ENCODE results near the gene STX8. TPM values are rescaled to one million over a fixed set of nuclear protein-coding genes. Genes with fewer than 3 reads are reported as not detected.

Gene STX8
- total and polyA plus RNA-seq, 7 donors: 40.4 to 104 (median 72.6) TPM

DNA sequence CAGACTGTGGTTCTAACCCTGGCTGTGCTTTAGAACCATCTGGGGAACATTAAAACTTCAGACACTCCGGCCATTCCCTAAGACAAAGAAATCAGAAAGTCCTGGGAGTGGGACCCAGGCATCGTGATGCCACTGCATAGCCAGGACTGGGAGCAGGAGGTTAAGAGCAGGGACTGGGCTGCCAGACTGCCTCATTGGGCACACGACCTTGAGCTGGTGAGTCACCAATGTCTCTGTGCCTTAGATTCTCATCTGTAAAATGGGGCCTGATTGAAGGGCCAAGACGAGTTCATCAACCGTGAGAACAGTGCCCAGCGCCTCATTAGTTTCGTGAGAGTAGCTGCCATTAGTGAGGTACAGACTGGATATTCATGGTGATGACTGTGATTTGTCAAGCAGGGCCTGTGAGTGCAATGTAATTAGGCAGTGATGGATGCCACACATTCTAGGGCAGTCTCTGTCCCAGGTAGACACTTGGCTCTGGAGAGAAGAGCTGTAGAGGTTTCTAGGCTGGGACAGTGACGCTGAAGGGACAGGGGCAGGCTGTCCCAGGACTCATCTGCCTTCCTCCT, 357.5 kb downstream of the STX8 start:
- Histone ChIP-seq H3K4me3 (no peak overlapping the region), H3K27me3 (no peaks in the 10 kb centered on the region), H3K4me1 (peaks cover 0 to 18% (median 10%) of the 10 kb centered on the region in 4 donors), H3K27ac (peak overlapping the region in 2 of 4 donors; percentile 42 to 81), H3K36me3 (peaks cover 0 to 4% (median 0%) of the 10 kb centered on the region in 4 donors), H3K9me3 (peaks cover 0 to 9% (median 0%) of the 10 kb centered on the region in 4 donors)
- TF ChIP-seq, protein P1, sequence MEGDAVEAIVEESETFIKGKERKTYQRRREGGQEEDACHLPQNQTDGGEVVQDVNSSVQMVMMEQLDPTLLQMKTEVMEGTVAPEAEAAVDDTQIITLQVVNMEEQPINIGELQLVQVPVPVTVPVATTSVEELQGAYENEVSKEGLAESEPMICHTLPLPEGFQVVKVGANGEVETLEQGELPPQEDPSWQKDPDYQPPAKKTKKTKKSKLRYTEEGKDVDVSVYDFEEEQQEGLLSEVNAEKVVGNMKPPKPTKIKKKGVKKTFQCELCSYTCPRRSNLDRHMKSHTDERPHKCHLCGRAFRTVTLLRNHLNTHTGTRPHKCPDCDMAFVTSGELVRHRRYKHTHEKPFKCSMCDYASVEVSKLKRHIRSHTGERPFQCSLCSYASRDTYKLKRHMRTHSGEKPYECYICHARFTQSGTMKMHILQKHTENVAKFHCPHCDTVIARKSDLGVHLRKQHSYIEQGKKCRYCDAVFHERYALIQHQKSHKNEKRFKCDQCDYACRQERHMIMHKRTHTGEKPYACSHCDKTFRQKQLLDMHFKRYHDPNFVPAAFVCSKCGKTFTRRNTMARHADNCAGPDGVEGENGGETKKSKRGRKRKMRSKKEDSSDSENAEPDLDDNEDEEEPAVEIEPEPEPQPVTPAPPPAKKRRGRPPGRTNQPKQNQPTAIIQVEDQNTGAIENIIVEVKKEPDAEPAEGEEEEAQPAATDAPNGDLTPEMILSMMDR (IDR thresholded peaks at IDR 0.05): no peak
- TF ChIP-seq POLR2A (IDR thresholded peaks at IDR 0.05) (no peak), EP300 (IDR thresholded peaks at IDR 0.05) (no peak), POLR2AphosphoS5 (IDR thresholded peaks at IDR 0.05) (no peak)
- no peak for DNase-seq
- WGBS, 2 donors: 84 to 93% methylated on average over 8 of the region's 8 CpGs
- intact Hi-C loops (cut with DNase I): no loop called here

GRCh38 chr17:9217151-9218056, 358.2 kb downstream of the STX8 start:
- H3K36me3 ChIP-seq: peaks cover 0 to 4% (median 0%) of the 10 kb centered on the region in 4 donors
- H3K27ac ChIP-seq: peak overlapping the region in 3 of 4 donors; percentile 33 to 81 (median 42)
- 7 to 52% methylated on average over 5 of the region's 5 CpGs for WGBS, 2 donors
- H3K4me1 ChIP-seq: peaks cover 0 to 18% (median 10%) of the 10 kb centered on the region in 4 donors
- TF ChIP-seq POLR2AphosphoS5 (IDR thresholded peaks at IDR 0.05): peak in 1 of 4 donors; percentile 20
- no peak for TF ChIP-seq EP300 (IDR thresholded peaks at IDR 0.05)
- H3K9me3 ChIP-seq: peaks cover 0 to 9% (median 0%) of the 10 kb centered on the region in 4 donors
- H3K4me3 ChIP-seq: no peak overlapping the region
- no peaks in the 10 kb centered on the region for H3K27me3 ChIP-seq
- intact Hi-C loops (cut with DNase I): no loop called here
- peak; percentile 60 for DNase-seq

DNA sequence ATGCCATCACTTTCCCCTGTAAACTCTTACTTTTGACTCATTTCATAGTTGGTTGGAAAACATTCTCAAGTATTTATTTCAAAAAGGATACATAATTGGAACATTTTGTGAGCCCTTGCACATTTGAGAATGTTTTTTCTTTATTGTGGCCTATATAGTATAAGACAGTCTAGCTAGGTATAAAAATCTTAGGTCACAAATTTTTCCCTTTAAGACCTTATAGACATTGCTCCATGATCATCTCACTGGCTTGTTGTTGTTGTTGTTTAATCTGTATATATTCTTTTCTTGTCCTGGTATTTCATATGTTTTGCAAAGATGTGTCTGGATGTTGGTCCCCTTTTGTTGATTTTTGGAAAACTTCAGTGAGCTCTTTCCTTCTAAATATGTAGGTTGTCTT, 360.2 kb downstream of the STX8 start:
- TF ChIP-seq EP300 (IDR thresholded peaks at IDR 0.05): no peak
- TF ChIP-seq, protein P1 (IDR thresholded peaks at IDR 0.05): no peak
- no peak for TF ChIP-seq POLR2AphosphoS5 (IDR thresholded peaks at IDR 0.05)
- TF ChIP-seq POLR2A (IDR thresholded peaks at IDR 0.05): no peak
- Histone ChIP-seq H3K4me3 (no peak overlapping the region), H3K4me1 (peaks cover 0 to 18% (median 10%) of the 10 kb centered on the region in 4 donors), H3K36me3 (no peaks in the 10 kb centered on the region), H3K9me3 (peaks cover 0 to 9% (median 0%) of the 10 kb centered on the region in 4 donors), H3K27ac (no peak overlapping the region), H3K27me3 (no peaks in the 10 kb centered on the region)
- DNase-seq: no peak
- intact Hi-C loops (cut with DNase I): no loop called here

DNA sequence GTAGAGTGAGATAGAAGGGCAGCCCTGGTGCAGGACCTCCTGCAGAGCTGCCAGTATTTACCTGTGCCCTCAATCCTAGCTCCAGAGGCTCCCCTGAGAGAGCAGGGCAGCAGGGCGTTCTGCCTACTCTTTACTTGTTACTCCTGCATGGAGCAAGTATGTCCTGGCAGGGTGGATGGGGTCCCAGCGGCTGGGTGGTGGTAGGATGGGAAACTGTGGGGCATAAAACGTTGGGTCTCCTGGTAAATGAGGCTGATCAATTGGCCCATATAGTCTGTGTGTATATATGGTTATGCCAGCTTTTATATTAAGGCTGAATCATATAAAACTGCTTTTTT, 362.3 kb downstream of the STX8 start:
- Histone ChIP-seq H3K27ac (no peak overlapping the region), H3K4me1 (peaks cover 0 to 14% (median 10%) of the 10 kb centered on the region in 4 donors), H3K4me3 (no peak overlapping the region), H3K36me3 (no peaks in the 10 kb centered on the region), H3K27me3 (no peaks in the 10 kb centered on the region), H3K9me3 (peaks cover 0 to 9% (median 0%) of the 10 kb centered on the region in 4 donors)
- DNase-seq: no peak
- intact Hi-C loops (cut with DNase I): no loop called here
- TF ChIP-seq EP300 (IDR thresholded peaks at IDR 0.05): no peak
- TF ChIP-seq, protein P1 (IDR thresholded peaks at IDR 0.05): no peak
- TF ChIP-seq POLR2A (IDR thresholded peaks at IDR 0.05): no peak
- TF ChIP-seq POLR2AphosphoS5 (IDR thresholded peaks at IDR 0.05): no peak
- 83 to 86% methylated on average over 3 of the region's 3 CpGs for WGBS, 2 donors
